Activated CD4-positive, alpha-beta T cell treated with anti-CD3 and anti-CD28 coated beads, Interleukin-2, amount 10 ng/mL, durations not matched to agents 24 days and 14 days (primary cell): ENCODE measurements around the gene ARV1. TPM values are rescaled to one million over a fixed set of nuclear protein-coding genes. Genes with fewer than 3 reads are reported as not detected.

ENCODE experiments used
- DNase-seq: peaks from one replicate; pipeline ENCODE4 v3.0.0; 2022
- H3K27ac Mint-ChIP-seq: one replicate; pipeline ENCODE4 v1.8.0; 2022; ENCODE audit warnings: mild to moderate bottlenecking, mixed read lengths
- H3K27me3 Mint-ChIP-seq: one replicate; pipeline ENCODE4 v1.8.0; 2022; ENCODE audit warnings: mixed read lengths
- H3K36me3 Mint-ChIP-seq: one replicate; pipeline ENCODE4 v1.8.0; 2022; ENCODE audit warnings: low read depth, mild to moderate bottlenecking, mixed read lengths
- H3K4me1 Mint-ChIP-seq: one replicate; pipeline ENCODE4 v1.8.0; 2021; ENCODE audit warnings: mixed read lengths
- H3K4me3 Mint-ChIP-seq: one replicate; pipeline ENCODE4 v1.8.0; 2022; ENCODE audit warnings: mild to moderate bottlenecking, moderate library complexity, mixed read lengths
- H3K9me3 Mint-ChIP-seq: one replicate; pipeline ENCODE4 v1.8.0; 2021; ENCODE audit warnings: mixed read lengths
- intact Hi-C: fragments of 100-400 bp; cut with micrococcal nuclease; formaldehyde crosslinking; loops from one replicate; pipeline ENCODE4 v1.15.1; 2023
- total RNA-seq: library from RNA; stranded (reverse); gene quantifications from 2 replicates; pipeline ENCODE4 v1.2.3, GENCODE V29; 2022

Gene ARV1
- total RNA-seq, 1 donor from 2014 or later, result 15.2 TPM

GRCh38 chr1:230964896-230965295 is 14.0 kb upstream of the ARV1 start:
- Mint-ChIP-seq H3K27me3 (no peaks in the 10 kb centered on the region), H3K4me1 (peaks cover 10% of the 10 kb centered on the region), H3K27ac (no peak overlapping the region), H3K9me3 (no peaks in the 10 kb centered on the region), H3K4me3 (no peak overlapping the region), H3K36me3 (peaks cover 26% of the 10 kb centered on the region)
- intact Hi-C loops, result no loop called here
- DNase-seq, result no peak

GRCh38 chr1:230965535-230965934 is 13.4 kb upstream of the ARV1 start:
- no peaks in the 10 kb centered on the region for H3K27me3 Mint-ChIP-seq
- no peaks in the 10 kb centered on the region for H3K9me3 Mint-ChIP-seq
- peaks cover 25% of the 10 kb centered on the region for H3K36me3 Mint-ChIP-seq
- intact Hi-C loops, result no loop called here
- peaks cover 10% of the 10 kb centered on the region for H3K4me1 Mint-ChIP-seq
- H3K27ac Mint-ChIP-seq, result no peak overlapping the region
- no peak for DNase-seq
- no peak overlapping the region for H3K4me3 Mint-ChIP-seq

- no peak overlapping the region for H3K27ac Mint-ChIP-seq
- intact Hi-C loops, result no loop called here
- H3K36me3 Mint-ChIP-seq, result peaks cover 19% of the 10 kb centered on the region
- H3K4me1 Mint-ChIP-seq, result peaks cover 10% of the 10 kb centered on the region
- H3K4me3 Mint-ChIP-seq, result no peak overlapping the region
- no peaks in the 10 kb centered on the region for H3K9me3 Mint-ChIP-seq
- no peaks in the 10 kb centered on the region for H3K27me3 Mint-ChIP-seq
- DNase-seq, result no peak
Observed at GRCh38 chr1:230966358-230966873, 12.5 kb upstream of the ARV1 start.

- DNase-seq, result no peak
- Mint-ChIP-seq H3K4me3 (no peak overlapping the region), H3K9me3 (no peaks in the 10 kb centered on the region), H3K27me3 (no peaks in the 10 kb centered on the region), H3K4me1 (peaks cover 30% of the 10 kb centered on the region), H3K27ac (no peak overlapping the region), H3K36me3 (peaks cover 10% of the 10 kb centered on the region)
- intact Hi-C loops, result loop anchor here (10.0 kb wide), 1 partner anchor 364 kb away; the partner anchor contains the start of genes EXOC8 and SPRTN
Observed at GRCh38 chr1:230970432-230970831, 8.5 kb upstream of the ARV1 start.

GRCh38 chr1:230971771-230972170 is 7.1 kb upstream of the ARV1 start:
- Mint-ChIP-seq H3K9me3 (no peaks in the 10 kb centered on the region), H3K36me3 (peaks cover 16% of the 10 kb centered on the region), H3K27me3 (no peaks in the 10 kb centered on the region), H3K27ac (no peak overlapping the region), H3K4me3 (no peak overlapping the region), H3K4me1 (peaks cover 39% of the 10 kb centered on the region)
- intact Hi-C loops, result loop anchor here (10.0 kb wide), 1 partner anchor 363 kb away; the partner anchor contains the start of genes EXOC8 and SPRTN
- no peak for DNase-seq

- H3K4me3 Mint-ChIP-seq, result peak overlapping the region; percentile 55
- no peaks in the 10 kb centered on the region for H3K9me3 Mint-ChIP-seq
Observed at GRCh38 chr1:230972855-230973271, 6.0 kb upstream of the ARV1 start.

GRCh38 chr1:230975636-230976035 is 3.3 kb upstream of the ARV1 start:
- Mint-ChIP-seq H3K4me1 (peaks cover 50% of the 10 kb centered on the region), H3K27ac (no peak overlapping the region), H3K27me3 (no peaks in the 10 kb centered on the region), H3K9me3 (no peaks in the 10 kb centered on the region), H3K4me3 (no peak overlapping the region), H3K36me3 (peaks cover 11% of the 10 kb centered on the region)
- intact Hi-C loops, result loop anchor here (2.0 to 10.0 kb wide), 4 partner anchors 299 to 1832 kb away; partner anchors contain the start of genes EXOC8, MAP10, SPRTN and TAF5L
- no peak for DNase-seq

More at GRCh38 chr1:230972855-230973271, 6.0 kb upstream of the ARV1 start:
- peak overlapping the region; percentile 61 for H3K27ac Mint-ChIP-seq
- DNase-seq, result peak; percentile 89
- peaks cover 45% of the 10 kb centered on the region for H3K4me1 Mint-ChIP-seq
- peaks cover 16% of the 10 kb centered on the region for H3K36me3 Mint-ChIP-seq
- H3K27me3 Mint-ChIP-seq, result no peaks in the 10 kb centered on the region
- intact Hi-C loops, result loop anchor here (10.0 kb wide), 1 partner anchor 362 kb away; the partner anchor contains the start of genes EXOC8 and SPRTN

- no peaks in the 10 kb centered on the region for H3K9me3 Mint-ChIP-seq
- H3K27ac Mint-ChIP-seq, result no peak overlapping the region
- H3K4me3 Mint-ChIP-seq, result peak overlapping the region; percentile 89
- peaks cover 50% of the 10 kb centered on the region for H3K4me1 Mint-ChIP-seq
- H3K27me3 Mint-ChIP-seq, result no peaks in the 10 kb centered on the region
- H3K36me3 Mint-ChIP-seq, result peaks cover 10% of the 10 kb centered on the region
- intact Hi-C loops, result loop anchor here (2.0 to 10.0 kb wide), 4 partner anchors 298 to 1831 kb away; partner anchors contain the start of genes EXOC8, MAP10, SPRTN and TAF5L
- DNase-seq, result no peak
Observed at GRCh38 chr1:230976360-230976759, 2.5 kb upstream of the ARV1 start.

GRCh38 chr1:230976825-230977747 is 1.8 kb upstream of the ARV1 start:
- H3K36me3 Mint-ChIP-seq, result peaks cover 10% of the 10 kb centered on the region
- peaks cover 45% of the 10 kb centered on the region for H3K4me1 Mint-ChIP-seq
- H3K27me3 Mint-ChIP-seq, result no peaks in the 10 kb centered on the region
- peak overlapping the region; percentile 89 for H3K4me3 Mint-ChIP-seq
- DNase-seq, result peak; percentile 79
- H3K9me3 Mint-ChIP-seq, result no peaks in the 10 kb centered on the region
- intact Hi-C loops, result loop anchor here (2.0 to 10.0 kb wide), 4 partner anchors 298 to 1830 kb away; partner anchors contain the start of genes EXOC8, MAP10, SPRTN and TAF5L
- peak overlapping the region; percentile 92 for H3K27ac Mint-ChIP-seq

- H3K4me1 Mint-ChIP-seq, result peaks cover 37% of the 10 kb centered on the region
- DNase-seq, result peak; percentile 80
- intact Hi-C loops, result loop anchor here (1.0 to 10.0 kb wide), 7 partner anchors 62 to 1829 kb away; partner anchors contain the start of genes EXOC8, FAM89A, MAP10 and SPRTN
- no peaks in the 10 kb centered on the region for H3K9me3 Mint-ChIP-seq
- no peaks in the 10 kb centered on the region for H3K27me3 Mint-ChIP-seq
- H3K4me3 Mint-ChIP-seq, result peak overlapping the region; percentile 89
- peaks cover 10% of the 10 kb centered on the region for H3K36me3 Mint-ChIP-seq
- peak overlapping the region; percentile 92 for H3K27ac Mint-ChIP-seq
Observed at GRCh38 chr1:230977761-230978490, 968 bp upstream of the ARV1 start.

GRCh38 chr1:230979389-230979716 is 459 bp downstream of the ARV1 start:
- H3K4me3 Mint-ChIP-seq, result no peak overlapping the region
- peak overlapping the region; percentile 87 for H3K27ac Mint-ChIP-seq
- intact Hi-C loops, result loop anchor here (1.0 to 10.0 kb wide), 7 partner anchors 62 to 1828 kb away; partner anchors contain the start of genes C1orf198, COG2, EXOC8 and MAP10
- no peaks in the 10 kb centered on the region for H3K9me3 Mint-ChIP-seq
- DNase-seq, result no peak
- peaks cover 12% of the 10 kb centered on the region for H3K36me3 Mint-ChIP-seq
- H3K4me1 Mint-ChIP-seq, result peaks cover 26% of the 10 kb centered on the region
- no peaks in the 10 kb centered on the region for H3K27me3 Mint-ChIP-seq

GRCh38 chr1:230979952-230980351 is 1.1 kb downstream of the ARV1 start:
- DNase-seq, result no peak
- H3K4me1 Mint-ChIP-seq, result peaks cover 24% of the 10 kb centered on the region
- H3K27me3 Mint-ChIP-seq, result no peaks in the 10 kb centered on the region
- H3K27ac Mint-ChIP-seq, result peak overlapping the region; percentile 87
- no peaks in the 10 kb centered on the region for H3K9me3 Mint-ChIP-seq
- intact Hi-C loops, result loop anchor here (1.0 to 10.0 kb wide), 7 partner anchors 63 to 1827 kb away; partner anchors contain the start of genes C1orf198, COG2, EXOC8 and MAP10
- no peak overlapping the region for H3K4me3 Mint-ChIP-seq
- peaks cover 12% of the 10 kb centered on the region for H3K36me3 Mint-ChIP-seq

GRCh38 chr1:230982696-230983095 is 3.8 kb downstream of the ARV1 start:
- peaks cover 9% of the 10 kb centered on the region for H3K4me1 Mint-ChIP-seq
- no peak overlapping the region for H3K4me3 Mint-ChIP-seq
- no peak overlapping the region for H3K27ac Mint-ChIP-seq
- peaks cover 8% of the 10 kb centered on the region for H3K36me3 Mint-ChIP-seq
- intact Hi-C loops, result no loop called here
- no peak for DNase-seq
- H3K27me3 Mint-ChIP-seq, result no peaks in the 10 kb centered on the region
- no peaks in the 10 kb centered on the region for H3K9me3 Mint-ChIP-seq
